ENCODE results near the gene GJB4.

Gene GJB4

GRCh38 chr1:34778381-34778780, 18.8 kb downstream of the GJB4 start:
- no peak for DNase-seq (ENCODE audit: low spot score)

- DNase-seq (ENCODE audit: low spot score) = no peak
These were observed 19.5 kb downstream of the GJB4 start for GRCh38 chr1:34779005-34779404.

GRCh38 chr1:34779526-34779925, 20.0 kb downstream of the GJB4 start:
- no peak for DNase-seq (ENCODE audit: low spot score)

- DNase-seq (ENCODE audit: low spot score) = no peak
These were observed 20.4 kb downstream of the GJB4 start for GRCh38 chr1:34779962-34780361.

GRCh38 chr1:34780528-34780927, 21.0 kb downstream of the GJB4 start:
- no peak for DNase-seq (ENCODE audit: low spot score)

DNA sequence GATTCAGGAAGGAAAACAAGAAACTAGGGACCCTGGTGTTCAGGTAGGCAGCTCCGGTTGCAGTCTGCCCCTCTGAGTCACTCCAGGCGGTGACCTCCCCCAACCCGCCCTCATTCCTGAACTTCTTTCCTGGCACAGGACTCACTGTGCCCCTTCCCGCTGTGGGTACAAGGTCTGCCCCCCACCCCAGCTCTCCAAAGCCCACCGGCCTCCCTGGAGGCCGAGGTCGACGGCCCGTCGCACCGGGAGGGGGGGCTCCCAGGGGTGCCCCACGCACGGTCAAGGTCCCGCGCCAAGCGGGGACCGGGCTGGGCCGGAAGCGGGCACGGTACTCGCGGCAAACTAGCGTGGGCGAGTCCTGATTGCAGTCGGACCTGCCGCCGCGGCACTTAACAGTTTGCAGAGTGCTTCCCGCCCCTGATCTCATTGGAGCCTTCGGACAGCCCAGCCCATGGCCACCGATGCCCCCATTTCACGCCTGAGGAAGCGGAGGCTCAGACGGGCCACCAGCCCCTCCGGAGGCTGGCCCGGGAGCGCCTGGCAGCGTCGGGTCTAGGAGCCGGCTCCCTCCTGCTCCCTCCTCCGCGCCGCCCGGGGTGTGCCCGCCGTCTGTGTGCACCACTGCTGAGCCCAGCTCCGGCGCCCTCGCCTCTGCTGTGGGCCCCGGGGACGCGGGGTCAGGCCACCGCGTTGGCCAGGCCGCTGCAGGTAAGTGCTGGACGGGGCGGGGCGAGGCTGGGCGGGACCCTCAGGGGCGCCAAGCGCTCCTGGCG, 21.7 kb downstream of the GJB4 start, which contains the start of gene GJB3:
GJB3 (plus strand) TSS at position 144 of the 773 bp plus-strand sequence. CDS start 3,549 bp downstream, outside the sequence.
- DNase-seq (ENCODE audit: low spot score) = no peak

DNA sequence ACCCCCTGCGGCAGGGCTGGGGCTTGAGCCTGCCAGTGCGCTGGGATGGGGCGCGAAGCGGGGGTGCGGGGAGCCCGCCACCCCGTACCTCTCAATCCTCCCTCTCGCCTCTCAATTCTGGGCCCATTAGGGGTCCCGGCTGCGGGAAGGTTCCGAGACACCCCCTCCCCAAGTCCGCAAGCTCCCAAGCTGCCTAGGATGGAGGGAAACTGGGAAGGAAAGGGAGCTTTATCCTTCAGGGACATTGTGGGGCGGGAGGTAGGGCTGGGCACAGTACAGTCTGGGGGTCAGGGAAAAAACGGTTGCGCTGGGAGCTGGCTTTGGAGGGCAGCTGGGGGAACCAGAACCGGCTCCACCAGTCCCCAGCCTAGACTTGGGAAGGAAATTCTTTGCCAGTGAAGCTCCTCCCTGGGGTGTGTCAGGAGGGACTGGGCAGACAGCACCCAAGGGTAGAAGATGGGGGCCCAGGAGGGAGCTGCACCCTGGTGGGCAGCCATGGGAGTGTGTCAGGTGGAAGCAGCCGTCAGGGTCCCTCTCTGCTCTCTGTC, 22.4 kb downstream of the GJB4 start:
- no peak for DNase-seq (ENCODE audit: low spot score)

- DNase-seq (ENCODE audit: low spot score) = no peak
These were observed 25.2 kb downstream of the GJB4 start for GRCh38 chr1:34784751-34785221.

GRCh38 chr1:34785231-34785874, 25.8 kb downstream of the GJB4 start:
- DNase-seq (ENCODE audit: low spot score) = no peak

- no peak for DNase-seq (ENCODE audit: low spot score)
These were observed 26.4 kb downstream of the GJB4 start for GRCh38 chr1:34785875-34786470.

DNA sequence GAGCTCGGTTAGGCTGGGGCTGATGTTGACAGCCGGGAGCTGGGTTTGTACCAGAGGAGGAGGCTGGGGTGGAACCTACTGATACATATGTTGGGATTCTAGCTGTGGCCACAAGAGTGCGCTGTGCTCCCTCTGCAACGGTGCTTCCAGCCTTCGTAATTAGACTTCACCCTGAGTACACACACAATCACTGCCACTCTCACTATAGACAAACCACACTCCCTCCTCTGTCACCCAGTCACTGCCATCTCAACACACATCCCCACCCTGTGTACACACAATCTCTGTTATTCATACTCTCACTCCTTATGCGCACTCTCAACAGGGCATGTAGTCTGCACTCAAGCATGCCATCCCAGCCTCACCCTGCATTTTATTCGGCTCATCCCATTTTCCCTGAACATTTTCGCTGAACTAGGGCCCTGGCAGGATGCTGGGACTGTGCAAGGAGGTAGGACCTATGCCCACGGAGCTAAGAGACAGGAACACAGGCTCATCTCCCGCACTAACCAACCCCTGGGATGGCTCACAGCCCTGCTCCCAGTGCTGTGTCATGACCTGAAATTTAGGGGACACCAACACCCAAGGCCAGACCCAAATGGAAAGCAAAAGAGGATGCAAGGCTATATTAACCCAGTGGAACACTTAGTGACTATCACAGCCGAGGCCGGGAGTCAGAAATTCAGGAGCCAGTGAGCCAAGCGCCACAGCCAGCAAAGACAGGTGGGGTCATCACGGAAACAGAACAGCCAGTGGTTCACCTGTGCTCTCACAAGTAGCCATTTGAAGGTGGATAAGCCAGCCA, 27.2 kb downstream of the GJB4 start:
- peak; percentile 44 for DNase-seq (ENCODE audit: low spot score)

DNA sequence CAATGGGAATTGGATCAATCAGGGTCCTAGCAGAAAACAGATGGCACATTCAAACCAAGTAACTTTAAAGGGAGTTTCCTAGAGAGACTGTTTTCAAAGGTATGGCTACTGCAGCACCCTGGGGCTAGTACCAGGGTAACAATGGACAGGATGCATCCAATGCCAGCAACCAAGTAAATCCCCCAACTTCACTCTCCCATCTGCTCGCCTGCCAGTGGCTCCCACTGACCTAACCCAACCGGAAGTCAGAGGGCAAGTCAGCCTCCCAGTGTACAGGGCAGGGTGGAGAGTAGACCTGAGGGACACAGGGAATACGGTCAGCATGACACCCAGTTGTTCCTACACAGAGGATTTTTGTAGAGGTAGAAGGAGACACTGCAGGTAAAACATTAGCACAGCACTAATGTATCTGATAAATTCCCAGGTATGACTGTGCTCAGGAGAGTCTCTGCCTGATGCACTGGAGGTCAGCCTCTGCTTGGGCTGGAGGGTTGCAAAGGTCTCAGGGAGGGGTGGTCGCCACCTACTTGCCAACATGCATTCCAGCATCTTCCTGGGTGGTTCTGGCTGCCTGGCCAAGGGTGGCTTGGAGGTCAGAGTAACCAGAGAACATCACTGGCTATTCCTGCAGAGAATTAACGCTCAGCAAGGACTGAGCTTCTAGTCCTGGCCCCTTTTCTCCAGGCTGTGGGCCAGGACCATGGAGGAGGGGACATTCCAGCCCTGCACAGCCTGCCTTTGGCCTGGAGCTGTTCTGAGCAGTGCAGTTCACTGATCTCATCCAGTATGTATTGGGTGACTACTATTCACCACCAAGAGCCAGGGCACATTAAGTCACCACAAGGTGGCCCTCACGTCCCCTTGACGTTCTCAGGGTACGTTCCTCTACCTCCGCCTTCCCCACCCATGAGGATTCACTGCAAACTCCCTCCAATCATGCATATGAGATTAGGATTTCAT, 28.2 kb downstream of the GJB4 start:
- no peak for DNase-seq (ENCODE audit: low spot score)

GRCh38 chr1:34790985-34791384, 31.4 kb downstream of the GJB4 start:
- no peak for DNase-seq (ENCODE audit: low spot score)

DNA sequence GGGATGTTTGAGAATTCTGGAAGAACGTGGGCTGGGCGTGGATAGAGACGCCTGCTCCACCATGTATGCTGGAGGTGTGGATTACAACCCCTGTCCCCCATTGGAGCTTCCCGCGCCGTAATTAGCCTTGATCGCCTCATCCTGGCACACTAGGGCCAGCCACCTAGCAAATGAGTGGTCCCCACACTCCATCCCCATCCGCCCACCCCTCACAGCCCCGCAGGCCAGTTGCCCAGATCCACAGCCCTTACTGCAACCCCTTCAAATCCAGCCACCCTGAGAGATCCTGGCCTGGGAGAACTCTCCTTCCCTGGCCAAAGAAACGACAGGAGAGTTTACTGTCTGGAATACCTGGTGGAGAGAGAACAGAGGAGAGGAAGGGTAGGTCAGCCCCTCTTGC, 32.9 kb downstream of the GJB4 start:
- DNase-seq (ENCODE audit: low spot score) = no peak

DNA sequence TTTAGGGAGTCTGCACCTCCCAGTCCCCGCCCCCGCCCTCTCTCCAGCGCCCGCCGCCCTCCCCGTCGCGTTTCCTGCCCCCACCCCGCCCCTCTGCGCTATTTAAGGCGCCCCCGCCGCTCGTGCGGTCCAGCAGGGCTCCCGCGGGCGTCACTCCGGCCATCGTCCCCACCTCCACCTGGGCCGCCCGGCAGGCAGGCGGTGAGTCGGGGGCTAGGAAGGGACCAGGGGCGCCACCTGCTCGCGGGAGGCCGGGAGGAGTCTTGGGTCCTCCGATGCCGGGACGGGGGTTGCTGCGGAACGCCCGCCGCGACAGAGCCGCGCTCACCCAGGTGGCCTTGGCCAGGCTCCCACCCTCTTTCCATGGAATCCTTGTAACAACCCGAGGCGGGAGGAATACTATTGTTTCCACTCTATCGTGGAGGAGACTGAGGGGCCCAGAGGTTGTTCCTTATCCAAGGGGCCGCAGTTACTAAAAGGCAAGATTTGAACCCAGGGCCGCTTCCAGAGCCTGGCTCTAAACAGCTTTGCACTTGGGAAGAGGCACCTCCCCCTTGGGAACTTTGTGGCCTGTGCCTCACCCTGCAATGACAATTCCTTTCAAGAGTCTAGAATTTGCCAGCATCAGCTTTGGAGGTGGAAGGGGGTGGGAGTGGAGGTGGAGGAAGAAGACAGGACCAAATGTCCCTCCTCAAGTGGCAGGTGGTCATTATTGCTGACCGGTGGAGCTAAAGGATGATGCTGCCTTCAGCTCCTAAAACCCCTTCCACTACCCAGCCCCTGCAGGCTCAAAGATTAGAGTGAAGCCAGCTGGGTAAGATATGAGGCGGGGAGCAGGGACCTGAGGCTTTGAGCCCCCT, 33.6 kb downstream of the GJB4 start, which contains the start of gene GJA4:
GJA4 (plus strand) TSS at position 132 of the 860 bp plus-strand sequence. CDS start 1,215 bp downstream, outside the sequence.
- no peak for DNase-seq (ENCODE audit: low spot score)

DNA sequence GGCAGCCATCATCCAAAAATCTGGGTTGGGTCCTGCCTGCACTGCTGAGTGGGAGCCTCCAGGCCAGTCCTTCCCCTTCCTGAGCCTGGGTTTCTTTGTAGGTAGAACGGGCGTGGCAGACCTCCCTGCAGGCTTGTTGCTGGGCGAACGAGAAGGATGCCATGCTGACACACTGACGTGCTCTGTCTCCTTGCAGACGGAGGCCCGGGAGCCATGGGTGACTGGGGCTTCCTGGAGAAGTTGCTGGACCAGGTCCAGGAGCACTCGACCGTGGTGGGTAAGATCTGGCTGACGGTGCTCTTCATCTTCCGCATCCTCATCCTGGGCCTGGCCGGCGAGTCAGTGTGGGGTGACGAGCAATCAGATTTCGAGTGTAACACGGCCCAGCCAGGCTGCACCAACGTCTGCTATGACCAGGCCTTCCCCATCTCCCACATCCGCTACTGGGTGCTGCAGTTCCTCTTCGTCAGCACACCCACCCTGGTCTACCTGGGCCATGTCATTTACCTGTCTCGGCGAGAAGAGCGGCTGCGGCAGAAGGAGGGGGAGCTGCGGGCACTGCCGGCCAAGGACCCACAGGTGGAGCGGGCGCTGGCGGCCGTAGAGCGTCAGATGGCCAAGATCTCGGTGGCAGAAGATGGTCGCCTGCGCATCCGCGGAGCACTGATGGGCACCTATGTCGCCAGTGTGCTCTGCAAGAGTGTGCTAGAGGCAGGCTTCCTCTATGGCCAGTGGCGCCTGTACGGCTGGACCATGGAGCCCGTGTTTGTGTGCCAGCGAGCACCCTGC, 34.7 kb downstream of the GJB4 start:
- DNase-seq (ENCODE audit: low spot score) = no peak

DNA sequence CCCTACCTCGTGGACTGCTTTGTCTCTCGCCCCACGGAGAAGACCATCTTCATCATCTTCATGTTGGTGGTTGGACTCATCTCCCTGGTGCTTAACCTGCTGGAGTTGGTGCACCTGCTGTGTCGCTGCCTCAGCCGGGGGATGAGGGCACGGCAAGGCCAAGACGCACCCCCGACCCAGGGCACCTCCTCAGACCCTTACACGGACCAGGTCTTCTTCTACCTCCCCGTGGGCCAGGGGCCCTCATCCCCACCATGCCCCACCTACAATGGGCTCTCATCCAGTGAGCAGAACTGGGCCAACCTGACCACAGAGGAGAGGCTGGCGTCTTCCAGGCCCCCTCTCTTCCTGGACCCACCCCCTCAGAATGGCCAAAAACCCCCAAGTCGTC, 35.2 kb downstream of the GJB4 start:
- DNase-seq (ENCODE audit: low spot score) = no peak

DNA sequence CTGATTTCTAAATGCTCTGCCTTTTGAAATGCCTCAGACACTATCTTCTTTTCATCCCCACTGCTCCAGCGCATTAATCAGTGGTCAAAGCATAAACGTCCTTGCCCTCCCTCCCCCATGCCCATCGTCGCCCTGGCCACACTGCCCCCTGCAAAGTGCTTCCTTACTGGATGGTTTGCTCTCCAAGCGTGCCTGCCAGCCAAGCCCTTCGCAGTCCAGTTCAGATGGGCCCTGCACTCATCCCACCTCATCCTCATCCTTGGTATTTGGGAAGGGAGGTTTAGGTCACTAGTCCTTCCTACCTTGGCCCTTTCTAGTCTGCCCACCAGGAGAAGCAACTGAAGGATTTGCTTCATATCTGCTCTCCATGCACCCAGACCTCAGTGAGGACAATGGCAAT, 36.4 kb downstream of the GJB4 start:
- no peak for DNase-seq (ENCODE audit: low spot score)

GRCh38 chr1:34796990-34797389, 37.5 kb downstream of the GJB4 start:
- no peak for DNase-seq (ENCODE audit: low spot score)

Measured in CD4-positive, alpha-beta T cell treated with Interleukin-15 for 4 hours (primary cell).